ENCODE results near the gene OPN3. TPM values are rescaled to one million over a fixed set of nuclear protein-coding genes. Genes with fewer than 3 reads are reported as not detected.

OPN3 gene
- total and polyA plus RNA-seq, 9 of the 15 experiments (the other 6 are each of a cell fraction or from before 2014, with no cell fraction given): 4.2 to 34.6 (median 17.0) TPM

- H3K79me2 ChIP-seq (ENCODE audit: control insufficient read depth, insufficient read depth, low read length): no peaks in the 10 kb centered on the region
- H2AFZ ChIP-seq (ENCODE audit: low read depth, low read length): peak overlapping the region; percentile 49; the same call in 1 of the 2 replicates
- TF ChIP-seq ZNF316 (IDR thresholded peaks at IDR 0.05) (peak; percentile 34), NUFIP1 (IDR thresholded peaks at IDR 0.05; ENCODE audit: partially characterized antibody) (no peak), CAMTA2 (CRISPR knock-in tag; conservative IDR thresholded peaks at IDR 0.05) (no peak)
- DNase-seq (ENCODE audit: extremely low read depth in 1 of 4, low spot score in 3 of 4): no peak
- FAIRE-seq: no peak
- H3K4me3 ChIP-seq: no peak overlapping the region
- intact Hi-C loops (cut with micrococcal nuclease) (no loop called here), in situ Hi-C loops (cut with MboI) (no loop called here)
- no peaks in the 10 kb centered on the region for H4K20me1 ChIP-seq (replicated peaks; ENCODE audit: control insufficient read depth, insufficient read depth, low read length)
- ChIA-PET POLR2A (interaction anchor here (0.5 kb wide), 1 partner anchor 312 kb away, joined by 3 read pairs; no protein-coding TSS in a partner anchor), CTCF (ENCODE audit: low intra/inter-chr PET ratio) (no interaction called here)
- WGBS (ENCODE audit: insufficient coverage, low coverage, missing lambda C conversion rate): 87% methylated on average over 1 of the region's 1 CpG
- ATAC-seq: no peak
- H3K27me3 ChIP-seq (ENCODE audit: control insufficient read depth in 2 of 2, insufficient read depth in 2 of 2, low read length in 2 of 2): no peaks in the 10 kb centered on the region
- no peaks in the 10 kb centered on the region; a peak in 2 of 5 replicates for H3K4me1 ChIP-seq (replicated peaks in 1 of 2; ENCODE audit: control insufficient read depth in 2 of 2, insufficient read depth in 2 of 2, low read length in 2 of 2)
- H3K4me2 ChIP-seq (ENCODE audit: insufficient read depth, low read length): no peak overlapping the region
- no TSS peak for BruUV-seq (replicated peaks)
- no peak overlapping the region for H3K9ac ChIP-seq (ENCODE audit: insufficient read depth in 1 of 2, low read depth in 2 of 2, low read length in 2 of 2)
- H3K27ac ChIP-seq (ENCODE audit: extremely low read depth, low read depth, low read length): no peak overlapping the region
- no peaks in the 10 kb centered on the region for H3K9me3 ChIP-seq (replicated peaks; ENCODE audit: control insufficient read depth, insufficient read depth, low read depth, low read length)
- no peaks in the 10 kb centered on the region for H3K36me3 ChIP-seq (ENCODE audit: control insufficient read depth, insufficient read depth, low read length)
- H3K9me1 ChIP-seq (ENCODE audit: control insufficient read depth, insufficient read depth, low read length): no peaks in the 10 kb centered on the region
Measured at GRCh38 chr1:241672301-241672700, 32.1 kb upstream of the OPN3 start.

GRCh38 chr1:241666419-241666818 is 26.2 kb upstream of the OPN3 start:
- WGBS (ENCODE audit: insufficient coverage, low coverage, missing lambda C conversion rate): 46% methylated on average over 3 of the region's 3 CpGs
- in situ Hi-C loops (cut with MboI) (no loop called here), intact Hi-C loops (cut with micrococcal nuclease) (no loop called here)
- Histone ChIP-seq H3K9me1 (ENCODE audit: control insufficient read depth, insufficient read depth, low read length) (no peaks in the 10 kb centered on the region), H3K27me3 (ENCODE audit: control insufficient read depth in 2 of 2, insufficient read depth in 2 of 2, low read length in 2 of 2) (no peaks in the 10 kb centered on the region), H3K9ac (ENCODE audit: insufficient read depth in 1 of 2, low read depth in 2 of 2, low read length in 2 of 2) (no peak overlapping the region), H3K4me2 (ENCODE audit: insufficient read depth, low read length) (no peak overlapping the region), H3K27ac (ENCODE audit: extremely low read depth, low read depth, low read length) (no peak overlapping the region), H3K9me3 (replicated peaks; ENCODE audit: control insufficient read depth, insufficient read depth, low read depth, low read length) (no peaks in the 10 kb centered on the region), H3K36me3 (ENCODE audit: control insufficient read depth, insufficient read depth, low read length) (no peaks in the 10 kb centered on the region), H2AFZ (ENCODE audit: low read depth, low read length) (no peak overlapping the region), H3K4me3 (no peak overlapping the region), H3K79me2 (ENCODE audit: control insufficient read depth, insufficient read depth, low read length) (no peaks in the 10 kb centered on the region), H3K4me1 (replicated peaks in 1 of 2; ENCODE audit: control insufficient read depth in 2 of 2, insufficient read depth in 2 of 2, low read length in 2 of 2) (no peaks in the 10 kb centered on the region; a peak in 2 of 5 replicates), H4K20me1 (replicated peaks; ENCODE audit: control insufficient read depth, insufficient read depth, low read length) (no peaks in the 10 kb centered on the region)
- DNase-seq (ENCODE audit: extremely low read depth in 1 of 4, low spot score in 3 of 4): no peak
- CTCF ChIA-PET (ENCODE audit: low intra/inter-chr PET ratio): no interaction called here
- BruUV-seq (replicated peaks): no TSS peak
- TF ChIP-seq MAFF (IDR thresholded peaks at IDR 0.05; ENCODE audit: low read length) (peak; percentile 7; the same call in 1 of the 2 replicates), MEIS2 (IDR thresholded peaks at IDR 0.05; ENCODE audit: partially characterized antibody) (peak; percentile 14), HNRNPL (IDR thresholded peaks at IDR 0.05; ENCODE audit: low read depth, low read length) (no peak), ZNF316 (IDR thresholded peaks at IDR 0.05) (peak; percentile 73), C11orf30 (IDR thresholded peaks at IDR 0.05; ENCODE audit: low read depth) (peak; percentile 42; the same call in 1 of the 2 replicates)
- FAIRE-seq: no peak
- no peak for ATAC-seq
- POLR2A ChIA-PET: no interaction called here
